D341Med (cell line): ENCODE results near the gene COPZ2.

Experiments
- DNase-seq: peaks from one replicate; pipeline ENCODE4 v3.0.0; 2012; ENCODE audit warnings: low spot score

COPZ2 gene

DNA sequence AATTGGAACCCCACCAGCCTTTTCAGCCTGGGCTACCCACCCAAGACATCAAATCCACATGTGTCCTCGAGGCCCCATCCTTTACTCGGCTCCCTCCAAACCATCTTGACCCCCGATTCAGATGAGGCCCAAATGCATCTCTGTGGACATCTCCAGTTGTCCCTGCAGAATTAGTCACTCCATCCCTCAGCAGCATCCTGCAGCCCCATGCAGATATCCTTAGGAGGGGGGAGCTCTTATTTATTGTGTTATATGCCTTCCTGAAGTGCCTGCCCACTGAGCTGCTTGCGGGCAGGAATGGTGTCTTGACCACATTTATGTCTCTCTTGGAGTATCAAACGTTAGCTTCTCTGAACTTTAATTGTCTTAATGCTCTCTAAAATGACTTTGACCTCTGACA, 51.1 kb downstream of the COPZ2 start:
- DNase-seq: no peak

- DNase-seq: no peak
These were observed 53.9 kb downstream of the COPZ2 start for GRCh38 chr17:47983492-47984223.

GRCh38 chr17:47982645-47983390, 54.8 kb downstream of the COPZ2 start:
- no peak for DNase-seq

- DNase-seq: no peak
These were observed 55.4 kb downstream of the COPZ2 start for GRCh38 chr17:47982091-47982617.

DNA sequence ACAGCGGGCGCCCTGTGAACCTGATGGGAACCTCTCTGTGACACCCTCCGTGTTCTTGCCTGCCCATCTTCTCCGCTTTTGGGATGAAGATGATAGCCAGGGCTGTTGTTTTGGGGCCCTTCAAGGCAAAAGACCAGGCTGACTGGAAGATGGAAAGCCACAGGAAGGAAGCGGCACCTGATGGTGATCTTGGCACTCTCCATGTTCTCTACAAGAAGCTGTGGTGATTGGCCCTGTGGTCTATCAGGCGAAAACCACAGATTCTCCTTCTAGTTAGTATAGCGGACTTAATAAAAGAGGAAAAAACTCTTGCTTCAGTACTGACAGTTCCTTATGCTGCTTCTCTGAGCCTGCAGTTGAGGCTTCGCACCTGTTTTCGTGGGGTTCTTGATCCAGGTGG, 56.1 kb downstream of the COPZ2 start:
- DNase-seq: no peak

DNA sequence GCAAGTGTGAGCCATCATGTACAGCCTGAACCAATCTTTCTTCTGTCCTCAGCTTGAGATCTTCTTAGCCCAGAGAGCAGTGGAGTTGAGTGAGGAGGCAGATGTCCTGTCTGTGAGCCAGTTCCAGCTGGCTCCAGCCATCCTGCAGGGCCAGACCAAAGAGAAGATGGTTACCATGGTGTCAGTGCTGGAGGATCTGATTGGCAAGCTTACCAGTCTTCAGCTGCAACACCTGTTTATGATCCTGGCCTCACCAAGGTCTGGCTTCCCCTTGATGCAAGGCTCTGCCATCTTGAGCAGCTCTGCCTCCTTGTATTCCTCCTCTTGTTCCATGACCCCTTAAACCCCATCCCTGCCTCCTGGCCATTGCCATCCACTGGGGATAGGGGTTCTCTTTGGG, 57.1 kb downstream of the COPZ2 start:
- no peak for DNase-seq

GRCh38 chr17:47978324-47978723, 59.3 kb downstream of the COPZ2 start:
- peak; percentile 95 for DNase-seq
